ENCODE measurements around the gene IL1RN. TPM values are rescaled to one million over a fixed set of nuclear protein-coding genes. Genes with fewer than 3 reads are reported as not detected.

Gene IL1RN
- total and polyA plus RNA-seq, 2 of the 8 experiments (the other 6 are each of a cell fraction or from before 2014, with no cell fraction given) = not detected

GRCh38 chr2:113148606-113149552 lies 21.5 kb downstream of the IL1RN start:
- Histone ChIP-seq H3K27me3 (replicated peaks in 1 of 4; ENCODE audit: control insufficient read depth in 3 of 4, extremely low read depth in 1 of 4, insufficient read depth in 3 of 4, low read length in 3 of 4) (no peaks in the 10 kb centered on the region; a peak in 1 of 7 replicates), H3K56ac (replicated peaks; ENCODE audit: insufficient read length, low read depth, low read length) (no peak overlapping the region), H3K4ac (replicated peaks; ENCODE audit: insufficient read length, low read depth, low read length) (no peak overlapping the region), H2BK5ac (ENCODE audit: low read depth, low read length) (no peak overlapping the region), H3K4me3 (ENCODE audit: extremely low read depth in 1 of 4, insufficient read depth in 2 of 4, low read depth in 3 of 4, low read length in 4 of 4) (no peak overlapping the region), H3K14ac (ENCODE audit: insufficient read length) (no peak overlapping the region), H4K8ac (ENCODE audit: extremely low read depth, insufficient read depth, low read length) (no peak overlapping the region), H2BK20ac (ENCODE audit: low read length) (no peak overlapping the region), H2AK5ac (ENCODE audit: low read depth, low read length) (no peak overlapping the region), H3K23me2 (ENCODE audit: low read depth, low read length) (no peaks in the 10 kb centered on the region), H3K79me1 (ENCODE audit: low read depth, low read length) (no peaks in the 10 kb centered on the region; the same call in 1 of the 2 replicates), H4K5ac (ENCODE audit: insufficient read length, low read depth, low read length) (no peak overlapping the region), H2AFZ (ENCODE audit: low read length) (no peak overlapping the region), H3K18ac (ENCODE audit: extremely low read depth, low read length) (no peak overlapping the region), H3K23ac (ENCODE audit: insufficient read length) (no peak overlapping the region), H3K4me1 (replicated peaks in 1 of 4; ENCODE audit: control insufficient read depth in 3 of 4, insufficient read depth in 4 of 4, low read length in 3 of 4) (no peaks in the 10 kb centered on the region), H2BK15ac (ENCODE audit: low read length) (no peak overlapping the region), H3K9me3 (ENCODE audit: insufficient read depth in 2 of 2, low read depth in 1 of 2, low read length in 1 of 2) (no peaks in the 10 kb centered on the region), H3K36me3 (ENCODE audit: control insufficient read depth in 2 of 4, insufficient read depth in 4 of 4, low read length in 3 of 4) (no peaks in the 10 kb centered on the region), H4K20me1 (replicated peaks in 1 of 2; ENCODE audit: control insufficient read depth in 1 of 2, insufficient read depth in 2 of 2, low read length in 2 of 2) (no peaks in the 10 kb centered on the region), H3K27ac (ENCODE audit: low read depth, low read length) (no peak overlapping the region), H3K9ac (replicated peaks in 1 of 4; ENCODE audit: extremely low read depth in 1 of 4, low read depth in 3 of 4, low read length in 3 of 4) (no peak overlapping the region), H2BK12ac (ENCODE audit: low read depth, low read length) (no peak overlapping the region), H4K91ac (replicated peaks; ENCODE audit: insufficient read length, low read length) (no peak overlapping the region), H3K4me2 (ENCODE audit: insufficient read depth in 1 of 2, low read depth in 2 of 2, low read length in 2 of 2) (no peak overlapping the region), H2BK120ac (replicated peaks; ENCODE audit: low read depth, low read length) (no peak overlapping the region), H3K79me2 (ENCODE audit: control insufficient read depth in 1 of 2, insufficient read depth in 2 of 2, low read length in 2 of 2) (no peaks in the 10 kb centered on the region)
- DNase-seq (ENCODE audit: low read depth in 1 of 2, low spot score in 2 of 2) (peak in 1 of 2 experiments; percentile 4), FAIRE-seq (no peak)
- CTCF ChIA-PET (ENCODE audit: partially characterized antibody) = interaction anchor here (1.0 to 3.7 kb wide), 5 partner anchors 10 to 56 kb away, joined by 3 to 46 read pairs (median 4); no protein-coding TSS in a partner anchor
- POLR2A ChIA-PET (ENCODE audit: partially characterized antibody) = interaction anchor here (0.6 to 1.2 kb wide), 2 partner anchors 50 to 515 kb away, joined by 3 read pairs; no protein-coding TSS in a partner anchor
- 77% methylated on average over 8 of the region's 8 CpGs; no CpG with 5 or more reads in 1 of the 2 experiments for WGBS, 2 experiments (ENCODE audit: extremely low coverage in 1 of 2, insufficient coverage in 1 of 2, insufficient read length in 1 of 2, insufficient replicate concordance in 2 of 2, low coverage in 1 of 2, low lambda C conversion rate in 2 of 2, missing lambda C conversion rate in 1 of 2)
- TF ChIP-seq CHD2 (IDR thresholded peaks at IDR 0.05; ENCODE audit: low read length) = no peak
- TF ChIP-seq KDM5A (IDR thresholded peaks at IDR 0.05; ENCODE audit: low read length) = no peak
- TF ChIP-seq SIX5 (IDR thresholded peaks at IDR 0.05; ENCODE audit: low read depth, low read length) = no peak
- TF ChIP-seq ASH2L (IDR thresholded peaks at IDR 0.05; ENCODE audit: low read length) = no peak
- no peak for TF ChIP-seq POLR2AphosphoS5 (IDR thresholded peaks at IDR 0.05; ENCODE audit: low read depth, low read length)
- no peak for TF ChIP-seq RBBP5 (IDR thresholded peaks at IDR 0.05; ENCODE audit: borderline replicate concordance, low read depth, low read length)
- TF ChIP-seq, protein P1, sequence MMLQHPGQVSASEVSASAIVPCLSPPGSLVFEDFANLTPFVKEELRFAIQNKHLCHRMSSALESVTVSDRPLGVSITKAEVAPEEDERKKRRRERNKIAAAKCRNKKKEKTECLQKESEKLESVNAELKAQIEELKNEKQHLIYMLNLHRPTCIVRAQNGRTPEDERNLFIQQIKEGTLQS (IDR thresholded peaks at IDR 0.05; ENCODE audit: insufficient read depth, low read depth, low read length) = no peak
- TF ChIP-seq MAX (IDR thresholded peaks at IDR 0.05) = no peak
- TF ChIP-seq KDM1A (IDR thresholded peaks at IDR 0.05; ENCODE audit: borderline replicate concordance, low read length) = no peak
- no peak for TF ChIP-seq NANOG (IDR thresholded peaks at IDR 0.05; ENCODE audit: insufficient read depth, low read depth, low read length, poor library complexity, severe bottlenecking)
- no peak for TF ChIP-seq SIN3A (conservative IDR thresholded peaks at IDR 0.05 in 1 of 2, IDR thresholded peaks at IDR 0.05 in 1 of 2; ENCODE audit: low read depth in 1 of 2, low read length in 2 of 2)

Data from H1 (cell line).